Stomach (tissue), 4 donors: ENCODE results near the gene VCL.

Experiments
- POLR2A ChIP-seq, 4 donors: fragments of 450-650 bp; IDR thresholded peaks; one replicate each; pipeline ENCODE4 v1.6.1; 2016; ENCODE audit warnings: antibody characterized with exemption in 4 of 4, control low read depth in 2 of 4, mild to moderate bottlenecking in 1 of 4, moderate library complexity in 1 of 4
- POLR2AphosphoS5 ChIP-seq, 3 donors: sonication (generic); formaldehyde crosslinking; IDR thresholded peaks; one replicate each; pipeline ENCODE4 v1.6.1; 2016; ENCODE audit warnings: antibody characterized with exemption in 3 of 3

DNA sequence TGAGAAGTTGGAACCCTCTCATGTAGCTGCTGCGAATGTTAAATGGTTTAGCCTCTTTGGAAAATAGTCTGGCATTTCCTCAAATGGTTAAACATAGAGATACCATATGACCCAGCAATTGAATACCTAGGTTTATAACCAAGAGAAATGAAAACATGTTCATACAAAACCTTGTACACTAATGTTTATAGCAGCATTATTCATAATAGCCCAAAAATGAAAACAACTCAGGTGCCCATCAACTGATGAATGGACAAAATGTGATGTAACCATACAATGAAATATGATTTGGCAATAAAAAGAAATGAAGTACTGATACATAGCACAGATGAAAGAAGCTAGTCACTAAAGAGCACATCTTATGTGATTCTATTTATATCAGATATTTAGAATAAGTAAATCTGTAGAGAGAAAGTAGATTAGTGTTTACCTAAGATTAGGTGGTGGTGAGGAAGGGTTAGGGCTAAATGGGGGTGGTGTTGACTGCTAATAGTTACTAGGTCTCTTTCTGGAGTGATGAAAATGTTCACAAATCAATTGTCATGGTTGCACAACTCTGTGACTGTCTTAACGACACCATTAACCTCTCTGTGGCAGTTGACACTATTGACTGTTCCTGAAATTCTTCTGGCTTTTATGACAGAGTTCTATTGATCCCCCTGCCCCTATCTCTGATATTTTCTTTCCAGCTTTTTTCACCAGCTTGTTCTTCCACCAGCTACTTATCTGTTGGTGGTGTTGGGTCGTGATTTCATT is 35.2 kb downstream of the VCL start:
- no peak for TF ChIP-seq POLR2A (IDR thresholded peaks at IDR 0.05)
- TF ChIP-seq POLR2AphosphoS5 (IDR thresholded peaks at IDR 0.05) = no peak
